ENCODE results near the gene C2CD5.

- no peak for TF ChIP-seq CTCF (IDR thresholded peaks at IDR 0.05)
- TF ChIP-seq POLR2A (IDR thresholded peaks at IDR 0.05) = no peak
These were observed 30.6 kb upstream of the C2CD5 start for GRCh38 chr12:22574921-22575320.

Data from stomach (tissue), 4 donors.